Measurements from ENCODE around the gene PLEKHA6. TPM values are rescaled to one million over a fixed set of nuclear protein-coding genes. Genes with fewer than 3 reads are reported as not detected.

The PLEKHA6 gene
- polyA plus RNA-seq, 3 donors = 0.08 TPM; not detected in 1

GRCh38 chr1:204274446-204274845 is 85.3 kb downstream of the PLEKHA6 start:
- H3K9ac ChIP-seq (ENCODE audit: insufficient read depth, low read length, poor library complexity, severe bottlenecking) = no peak overlapping the region

GRCh38 chr1:204272505-204272904 is 87.2 kb downstream of the PLEKHA6 start:
- Histone ChIP-seq H3K36me3 (replicated peaks in 1 of 2; ENCODE audit: control insufficient read depth in 1 of 2, insufficient read depth in 2 of 2, low read length in 2 of 2) (no peaks in the 10 kb centered on the region), H3K4me1 (ENCODE audit: control insufficient read depth in 1 of 2, insufficient read depth in 2 of 2, low read length in 2 of 2) (peaks cover 26 to 32% of the 10 kb centered on the region in 2 donors), H3K79me2 (ENCODE audit: insufficient read depth, low read length) (no peaks in the 10 kb centered on the region), H2AFZ (ENCODE audit: insufficient read depth, low read depth, low read length, poor library complexity, severe bottlenecking) (no peak overlapping the region), H3K9me3 (replicated peaks in 1 of 2; ENCODE audit: control insufficient read depth in 1 of 2, insufficient read depth in 1 of 2, low read length in 2 of 2) (no peaks in the 10 kb centered on the region), H3K9ac (ENCODE audit: insufficient read depth, low read length, poor library complexity, severe bottlenecking) (no peak overlapping the region), H3K4me3 (replicated peaks in 1 of 3; ENCODE audit: low read depth in 2 of 3, low read length in 3 of 3) (peak overlapping the region in 1 of 3 experiments; percentile 35), H3K27ac (ENCODE audit: low read depth in 1 of 2, low read length in 2 of 2) (no peak overlapping the region), H3K27me3 (ENCODE audit: control insufficient read depth in 2 of 2, insufficient read depth in 2 of 2, low read length in 2 of 2) (no peaks in the 10 kb centered on the region), H4K20me1 (ENCODE audit: insufficient read depth, low read length) (no peaks in the 10 kb centered on the region), H3K4me2 (replicated peaks; ENCODE audit: extremely low read depth, low read length, poor library complexity, severe bottlenecking) (peak overlapping the region; percentile 50)
- no peak overlapping the region for H3K4me3 Mint-ChIP-seq
- DNase-seq = peak in 1 of 3 donors; percentile 6
- intact Hi-C loops (cut with micrococcal nuclease) = no loop called here
- WGBS (ENCODE audit: insufficient coverage) = no CpG with 5 or more reads among the region's 1 CpG
- H3K9me3 Mint-ChIP-seq = no peaks in the 10 kb centered on the region
- no peaks in the 10 kb centered on the region for H3K36me3 Mint-ChIP-seq
- H3K27me3 Mint-ChIP-seq (ENCODE audit: low read depth in 3 of 3) = peaks cover 0 to 2% (median 2%) of the 10 kb centered on the region in 3 donors
- H3K4me1 Mint-ChIP-seq = peaks cover 16% of the 10 kb centered on the region
- no peak for TF ChIP-seq CTCF (IDR thresholded peaks at IDR 0.05)
- H3K27ac Mint-ChIP-seq = no peak overlapping the region

More at GRCh38 chr1:204274446-204274845, 85.3 kb downstream of the PLEKHA6 start:
- H3K9me3 Mint-ChIP-seq = no peaks in the 10 kb centered on the region
- no peaks in the 10 kb centered on the region for H4K20me1 ChIP-seq (ENCODE audit: insufficient read depth, low read length)
- WGBS (ENCODE audit: insufficient coverage) = 20% methylated on average over 1 of the region's 2 CpGs
- TF ChIP-seq CTCF (IDR thresholded peaks at IDR 0.05) = no peak
- H3K36me3 ChIP-seq (replicated peaks in 1 of 2; ENCODE audit: control insufficient read depth in 1 of 2, insufficient read depth in 2 of 2, low read length in 2 of 2) = no peaks in the 10 kb centered on the region
- no peak overlapping the region for H3K4me3 Mint-ChIP-seq
- peaks cover 0 to 2% (median 2%) of the 10 kb centered on the region in 3 donors for H3K27me3 Mint-ChIP-seq (ENCODE audit: low read depth in 3 of 3)
- H3K27ac Mint-ChIP-seq = peak overlapping the region in 1 of 7 donors; percentile 72
- no peak overlapping the region for H3K4me2 ChIP-seq (replicated peaks; ENCODE audit: extremely low read depth, low read length, poor library complexity, severe bottlenecking)
- no peak overlapping the region for H3K27ac ChIP-seq (ENCODE audit: low read depth in 1 of 2, low read length in 2 of 2)
- H2AFZ ChIP-seq (ENCODE audit: insufficient read depth, low read depth, low read length, poor library complexity, severe bottlenecking) = no peak overlapping the region
- no peaks in the 10 kb centered on the region for H3K36me3 Mint-ChIP-seq
- intact Hi-C loops (cut with micrococcal nuclease) = no loop called here
- no peak for DNase-seq
- H3K4me1 ChIP-seq (ENCODE audit: control insufficient read depth in 1 of 2, insufficient read depth in 2 of 2, low read length in 2 of 2) = peaks cover 31 to 32% of the 10 kb centered on the region in 2 donors
- H3K79me2 ChIP-seq (ENCODE audit: insufficient read depth, low read length) = no peaks in the 10 kb centered on the region
- H3K4me3 ChIP-seq (replicated peaks in 1 of 3; ENCODE audit: low read depth in 2 of 3, low read length in 3 of 3) = no peak overlapping the region
- peaks cover 22% of the 10 kb centered on the region for H3K4me1 Mint-ChIP-seq
- no peaks in the 10 kb centered on the region for H3K27me3 ChIP-seq (ENCODE audit: control insufficient read depth in 2 of 2, insufficient read depth in 2 of 2, low read length in 2 of 2)
- no peaks in the 10 kb centered on the region for H3K9me3 ChIP-seq (replicated peaks in 1 of 2; ENCODE audit: control insufficient read depth in 1 of 2, insufficient read depth in 1 of 2, low read length in 2 of 2)

Measured in CD14-positive monocyte (primary cell).